Stimulated activated CD4-positive, alpha-beta T cell treated with anti-CD3 and anti-CD28 coated beads, Interleukin-15, amount 100 ng/mL, for 48 hours (primary cell): Measurements from ENCODE around the gene RBMS3.

Experiments
- DNase-seq, 2 donors: peaks; one replicate each; pipeline ENCODE4 v3.0.0-alpha.2; 2020; ENCODE audit warnings: low read depth in 2 of 2

RBMS3 gene

GRCh38 chr3:29576181-29576580 lies 295.3 kb downstream of the RBMS3 start:
- no peak for DNase-seq

DNA sequence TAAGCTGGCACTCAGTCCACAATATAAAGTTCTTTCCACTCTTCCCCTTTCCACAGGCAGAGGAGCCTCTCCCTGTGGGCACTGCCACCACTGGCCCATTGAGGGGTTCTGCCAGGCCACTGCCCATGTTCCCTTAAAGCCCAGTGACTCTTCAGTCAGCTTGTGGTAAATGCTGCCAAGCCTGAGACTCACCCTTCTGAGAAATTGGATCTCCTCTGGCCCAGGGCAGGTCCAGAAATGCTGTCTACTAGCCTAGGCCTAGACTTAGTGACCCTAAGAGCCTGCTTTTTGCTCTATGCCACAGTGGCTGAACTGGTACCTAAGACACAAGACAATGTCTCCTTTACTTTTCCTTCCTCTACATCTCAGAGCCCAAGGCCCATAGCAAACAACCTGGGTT lies 295.8 kb downstream of the RBMS3 start:
- DNase-seq: no peak

GRCh38 chr3:29577250-29577649 lies 296.4 kb downstream of the RBMS3 start:
- no peak for DNase-seq

GRCh38 chr3:29581311-29581710 lies 300.4 kb downstream of the RBMS3 start:
- DNase-seq: no peak

DNA sequence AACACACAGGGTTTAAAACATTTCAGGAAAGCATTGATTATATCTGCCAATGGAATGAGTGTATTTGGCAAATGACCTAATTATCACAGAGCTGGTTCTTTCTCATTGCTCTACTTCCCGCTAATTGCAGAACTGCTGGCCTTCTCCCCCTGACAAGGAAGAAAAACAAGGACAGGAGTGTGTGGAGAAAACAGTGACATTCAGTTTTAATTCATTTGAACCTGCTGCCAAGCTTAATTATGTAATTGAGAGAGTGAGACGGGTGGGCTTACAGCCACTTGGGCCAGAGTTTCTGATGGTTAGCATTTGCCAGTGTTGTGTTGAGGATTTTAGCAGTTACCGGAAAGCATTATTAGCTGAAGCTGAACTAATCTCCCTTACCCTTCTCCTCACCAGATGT lies 301.4 kb downstream of the RBMS3 start:
- DNase-seq: no peak

DNA sequence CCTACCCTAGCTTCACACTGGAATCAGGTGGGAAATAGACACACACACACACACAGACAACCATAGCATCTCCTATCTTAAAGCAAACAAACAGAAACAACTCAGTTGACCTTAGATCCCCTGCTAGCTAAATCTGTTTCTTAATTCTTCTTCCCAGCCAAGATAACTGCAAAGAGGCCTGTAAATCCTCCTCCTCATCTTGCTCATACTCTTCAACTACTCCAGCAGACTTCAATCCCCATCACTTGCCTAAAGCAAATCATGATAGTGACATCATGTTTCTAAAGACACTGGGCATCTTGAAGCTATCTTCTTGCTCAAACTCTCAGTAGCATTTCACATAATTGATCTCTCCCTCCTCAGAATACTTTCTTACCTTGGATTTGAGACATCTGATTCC lies 303.0 kb downstream of the RBMS3 start:
- no peak for DNase-seq

DNA sequence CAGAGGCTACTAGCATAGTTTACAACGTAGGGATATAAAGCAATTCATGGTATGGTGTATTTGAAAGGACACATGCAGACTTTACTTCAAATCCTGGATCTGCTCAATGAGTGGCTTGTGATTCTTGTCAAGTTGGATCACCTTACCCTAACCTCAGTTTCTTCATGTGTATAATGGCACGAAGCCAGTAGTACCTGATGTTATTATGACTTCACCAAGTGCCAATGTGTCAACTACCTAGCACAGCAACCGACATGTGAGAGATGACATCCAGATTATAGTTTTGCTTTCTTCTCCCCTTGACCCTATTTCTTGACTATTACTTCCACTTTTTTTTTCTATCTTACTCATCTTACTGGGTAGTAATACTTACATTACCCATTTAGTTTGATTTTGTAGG lies 304.5 kb downstream of the RBMS3 start:
- DNase-seq: no peak

DNA sequence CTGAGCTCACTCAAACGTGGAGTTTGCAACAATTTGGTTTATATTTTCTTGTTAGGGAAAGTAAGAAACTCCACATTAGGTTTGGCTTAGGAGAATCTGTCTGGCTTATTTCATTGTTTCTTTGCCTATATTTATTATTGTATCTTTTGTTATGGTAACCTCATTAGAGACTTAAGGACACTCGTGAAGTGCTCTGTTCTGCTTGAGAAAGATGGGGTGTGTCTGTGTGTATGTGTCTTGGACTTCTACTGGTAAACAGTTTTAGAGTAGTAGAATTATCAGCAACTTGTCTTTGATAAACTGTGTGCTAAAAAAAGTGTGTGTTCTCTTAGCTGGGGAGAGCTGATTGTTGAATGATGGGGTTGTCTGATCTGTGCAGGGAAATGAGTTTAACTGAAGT lies 306.5 kb downstream of the RBMS3 start:
- DNase-seq: no peak

GRCh38 chr3:29590012-29590411 lies 309.1 kb downstream of the RBMS3 start:
- no peak for DNase-seq

GRCh38 chr3:29590461-29590860 lies 309.6 kb downstream of the RBMS3 start:
- DNase-seq: no peak

DNA sequence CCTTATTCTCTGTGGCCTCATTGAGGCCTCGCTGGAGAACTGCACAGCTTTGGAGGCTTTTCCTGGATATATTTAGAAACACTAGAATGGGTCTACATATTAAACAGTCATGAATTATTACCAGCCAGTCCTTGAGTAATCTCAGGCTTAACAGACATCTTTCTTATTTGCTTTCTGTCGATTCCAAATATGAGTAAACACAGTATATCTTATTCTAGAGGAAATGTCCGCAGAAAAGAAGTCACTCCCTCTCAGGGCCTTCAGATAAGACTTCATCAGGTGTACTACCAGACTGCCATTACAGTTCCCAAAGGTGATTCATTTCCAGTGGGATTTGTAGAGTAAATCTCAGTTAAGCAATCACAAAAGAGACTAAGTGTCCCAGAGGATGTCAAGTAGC lies 310.7 kb downstream of the RBMS3 start:
- DNase-seq: no peak

DNA sequence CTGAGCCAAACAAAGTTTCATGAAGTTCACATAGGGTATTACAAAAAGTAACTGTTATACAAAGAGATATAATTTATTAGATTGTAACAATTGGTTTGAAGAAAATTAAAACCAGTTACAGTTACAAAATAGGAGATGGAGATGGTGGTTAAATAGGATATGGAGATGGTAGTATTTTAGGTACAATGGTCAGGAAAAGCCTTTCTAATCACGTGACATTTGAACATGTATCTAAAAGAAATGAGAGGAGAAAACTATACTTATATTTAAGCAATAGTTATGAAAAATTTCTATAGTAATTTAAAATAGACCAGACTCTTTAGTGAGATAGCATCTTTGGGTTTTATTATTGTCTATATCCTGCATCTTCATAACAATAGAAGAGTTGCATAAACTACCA lies 312.9 kb downstream of the RBMS3 start:
- DNase-seq: no peak

GRCh38 chr3:29594261-29594660 lies 313.4 kb downstream of the RBMS3 start:
- no peak for DNase-seq

DNA sequence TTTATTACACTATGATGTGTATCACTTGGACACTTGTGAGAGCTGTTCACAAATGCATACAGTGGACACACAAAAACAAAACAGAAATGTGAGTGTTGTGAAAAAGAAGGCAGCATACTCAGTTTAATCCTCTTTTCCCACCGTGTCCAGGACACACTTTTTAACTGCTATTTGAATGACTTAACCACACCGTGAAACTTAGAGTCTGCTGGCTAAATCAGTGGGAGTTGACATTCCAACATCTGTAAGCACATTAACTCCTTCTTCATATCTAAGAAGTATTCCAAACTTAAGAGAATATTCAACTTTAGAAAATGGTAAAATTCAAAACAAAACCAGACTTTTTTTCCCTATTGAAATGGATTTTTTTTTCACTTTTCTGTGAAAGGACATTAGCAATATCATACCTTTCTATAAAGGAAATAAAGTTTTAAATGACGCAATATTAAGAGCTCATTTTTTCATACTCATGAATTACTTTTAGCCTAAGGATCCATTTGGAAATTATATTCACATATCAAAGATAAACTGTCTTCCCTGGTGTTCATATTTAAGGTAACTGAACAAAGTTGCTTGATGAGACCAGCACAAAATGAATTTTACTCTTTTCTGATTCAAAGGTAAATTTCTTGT lies 316.6 kb downstream of the RBMS3 start:
- no peak for DNase-seq

DNA sequence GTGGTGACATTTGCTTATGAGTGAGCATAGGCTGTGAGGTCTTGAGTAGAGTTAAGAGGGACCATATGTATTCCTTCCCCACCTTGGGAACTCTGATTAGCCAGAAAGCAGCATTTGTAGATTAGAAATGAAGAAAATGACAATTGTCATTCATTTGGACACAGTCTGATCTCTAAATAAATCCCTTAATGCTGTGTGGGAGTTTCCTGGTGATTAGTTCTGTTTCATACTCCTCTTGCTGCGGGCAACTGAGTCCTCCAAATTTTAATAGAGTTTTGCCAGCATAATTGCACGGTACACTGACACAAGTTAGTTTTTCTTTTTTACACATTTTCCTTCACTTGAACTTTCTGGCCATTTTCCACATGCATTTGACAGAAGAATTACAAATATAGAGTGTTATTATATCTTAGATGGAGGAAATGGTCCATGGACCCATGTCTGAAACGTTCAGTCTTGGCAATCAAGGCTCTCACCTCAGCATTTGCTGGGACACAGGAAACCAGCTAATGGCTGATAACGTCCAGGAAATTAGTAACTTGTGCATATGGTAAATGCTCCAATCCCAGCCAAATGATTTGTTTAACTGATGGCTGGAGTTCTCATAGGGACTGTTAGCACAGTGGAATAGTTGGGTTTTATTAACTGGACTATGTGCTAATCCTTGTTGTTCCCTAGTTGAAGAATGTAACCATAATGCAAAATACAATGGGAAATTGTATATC lies 321.2 kb downstream of the RBMS3 start:
- DNase-seq: no peak

- DNase-seq: no peak
These were observed 325.0 kb downstream of the RBMS3 start for GRCh38 chr3:29605845-29606244.

DNA sequence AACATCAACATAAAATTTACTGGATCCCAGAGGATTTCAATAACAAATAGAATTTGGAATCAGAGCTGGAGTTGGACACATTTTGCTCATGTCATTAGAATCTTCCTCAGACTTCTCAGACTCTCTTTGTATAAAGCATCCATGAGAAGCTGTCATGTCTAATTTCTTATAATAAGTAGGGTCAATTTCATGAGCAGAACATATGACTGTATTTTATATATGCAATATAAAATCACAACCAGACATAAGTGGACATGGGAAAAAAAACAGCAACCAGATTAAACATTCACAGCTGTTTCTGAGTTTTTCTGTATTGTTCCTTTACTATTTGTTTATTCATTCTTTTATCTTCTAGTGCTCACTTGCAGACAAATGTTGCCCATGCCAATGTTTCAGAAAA lies 325.5 kb downstream of the RBMS3 start:
- DNase-seq: no peak

- no peak for DNase-seq
These were observed 327.8 kb downstream of the RBMS3 start for GRCh38 chr3:29608414-29609327.

- DNase-seq: no peak
These were observed 328.5 kb downstream of the RBMS3 start for GRCh38 chr3:29609328-29609811.

- DNase-seq: no peak
These were observed 329.9 kb downstream of the RBMS3 start for GRCh38 chr3:29610781-29611180.

GRCh38 chr3:29611252-29611651 lies 330.4 kb downstream of the RBMS3 start:
- no peak for DNase-seq

DNA sequence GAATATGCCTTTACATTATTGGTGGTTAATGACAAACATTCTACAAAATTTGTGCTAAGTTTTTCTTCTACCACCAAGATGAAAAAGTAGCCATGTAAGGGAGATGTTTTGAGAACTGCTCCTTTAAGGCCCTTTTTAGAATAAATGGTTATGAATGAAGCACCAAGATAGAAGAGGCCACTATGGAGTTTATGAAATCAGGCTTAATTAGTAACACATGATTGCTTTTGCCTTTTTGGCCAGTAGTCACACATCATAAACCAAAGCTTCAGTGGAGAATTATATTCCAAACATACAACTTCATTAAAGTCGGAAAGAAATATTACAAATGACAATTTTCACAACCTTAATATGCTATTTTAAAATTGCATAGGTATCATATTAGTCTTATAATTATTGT lies 331.7 kb downstream of the RBMS3 start:
- DNase-seq: no peak

GRCh38 chr3:29614954-29615353 lies 334.1 kb downstream of the RBMS3 start:
- DNase-seq: no peak
